Activated B cell treated with CpG ODN at 0.5 μM for 24 hours (primary cell): Measurements from ENCODE around the gene GUCY2F. TPM values are rescaled to one million over a fixed set of nuclear protein-coding genes. Genes with fewer than 3 reads are reported as not detected.

Experiments used
- ATAC-seq: fragments of 200-7000 bp; cut with Tn5 transposase; one replicate; pipeline ENCODE4 v1.10.0; 2021; ENCODE audit warnings: low read depth, mild to moderate bottlenecking, moderate library complexity
- CTCF ChIA-PET: fragments of 350-600 bp; sonication (Branson Sonifier 250); formaldehyde crosslinking; loops from one replicate; lab custom pipeline; 2021; ENCODE audit warnings: antibody characterized with exemption; lab: Charles Lee
- POLR2A ChIA-PET: fragments of 350-600 bp; sonication (Branson Sonifier 250); formaldehyde crosslinking; loops from one replicate; lab custom pipeline; 2021; ENCODE audit warnings: antibody characterized with exemption; lab: Charles Lee
- DNase-seq: peaks from one replicate; pipeline ENCODE4 v3.0.0; 2022
- H3K27ac Mint-ChIP-seq: one replicate; pipeline ENCODE4 v1.8.0; 2020; ENCODE audit warnings: mixed read lengths
- H3K27me3 Mint-ChIP-seq: one replicate; pipeline ENCODE4 v1.8.0; 2021; ENCODE audit warnings: mixed read lengths
- H3K36me3 Mint-ChIP-seq: one replicate; pipeline ENCODE4 v1.8.0; 2021; ENCODE audit warnings: low read depth, mixed read lengths
- H3K4me1 Mint-ChIP-seq: one replicate; pipeline ENCODE4 v1.8.0; 2021; ENCODE audit warnings: mixed read lengths
- H3K4me3 Mint-ChIP-seq: one replicate; pipeline ENCODE4 v1.8.0; 2020; ENCODE audit warnings: mild to moderate bottlenecking, mixed read lengths
- H3K9me3 Mint-ChIP-seq: one replicate; pipeline ENCODE4 v1.8.0; 2020; ENCODE audit warnings: mixed read lengths
- intact Hi-C: fragments of 100-400 bp; cut with micrococcal nuclease; formaldehyde crosslinking; loops from one replicate; pipeline ENCODE4 v1.15.1; 2024
- total RNA-seq: library from RNA; stranded (reverse); gene quantifications from 2 replicates; pipeline ENCODE4 v1.2.3, GENCODE V29; 2022
- TF ChIP-seq, protein P1 (sequence below): fragments of 200-600 bp; IDR thresholded peaks from one replicate; pipeline ENCODE4 v1.8.0; 2022; ENCODE audit warnings: antibody characterized with exemption, mild to moderate bottlenecking

GUCY2F gene
- total RNA-seq, 1 donor from 2014 or later = not detected

DNA sequence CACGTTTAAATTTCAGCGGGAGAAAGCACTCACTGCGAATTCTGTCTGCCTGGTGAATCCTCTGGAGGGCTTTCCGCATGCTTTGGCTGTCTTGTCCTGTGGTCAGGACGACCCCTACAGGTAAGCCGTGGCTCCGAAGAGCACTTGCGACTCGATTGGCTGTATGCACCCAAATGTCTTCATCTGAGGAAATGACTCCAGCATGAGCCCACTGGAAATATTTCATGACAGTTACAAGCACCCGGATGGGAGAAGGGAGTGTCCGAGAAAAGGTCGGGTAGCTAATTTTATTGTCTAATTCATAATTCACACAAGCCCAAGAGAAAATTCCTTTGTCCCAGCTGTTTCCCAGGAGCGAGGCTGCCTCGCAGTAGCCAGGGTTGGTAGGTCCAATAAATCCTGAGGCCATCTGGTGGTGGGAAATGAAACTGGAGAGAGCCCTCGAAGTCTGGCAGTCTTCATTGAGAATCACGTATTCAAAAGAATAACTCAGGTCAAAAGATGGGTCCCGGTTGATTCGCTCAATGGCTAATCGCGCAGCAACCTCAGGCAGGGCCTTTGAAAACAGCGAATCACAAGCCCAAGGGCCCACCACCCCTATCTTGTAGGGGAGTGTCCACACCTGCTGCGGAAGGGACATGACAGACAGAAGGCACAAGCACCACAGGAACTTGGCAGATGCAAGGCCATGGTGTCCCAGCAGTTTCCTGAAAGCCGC is 6.6 kb downstream of the GUCY2F start:
- TF ChIP-seq, protein P1, sequence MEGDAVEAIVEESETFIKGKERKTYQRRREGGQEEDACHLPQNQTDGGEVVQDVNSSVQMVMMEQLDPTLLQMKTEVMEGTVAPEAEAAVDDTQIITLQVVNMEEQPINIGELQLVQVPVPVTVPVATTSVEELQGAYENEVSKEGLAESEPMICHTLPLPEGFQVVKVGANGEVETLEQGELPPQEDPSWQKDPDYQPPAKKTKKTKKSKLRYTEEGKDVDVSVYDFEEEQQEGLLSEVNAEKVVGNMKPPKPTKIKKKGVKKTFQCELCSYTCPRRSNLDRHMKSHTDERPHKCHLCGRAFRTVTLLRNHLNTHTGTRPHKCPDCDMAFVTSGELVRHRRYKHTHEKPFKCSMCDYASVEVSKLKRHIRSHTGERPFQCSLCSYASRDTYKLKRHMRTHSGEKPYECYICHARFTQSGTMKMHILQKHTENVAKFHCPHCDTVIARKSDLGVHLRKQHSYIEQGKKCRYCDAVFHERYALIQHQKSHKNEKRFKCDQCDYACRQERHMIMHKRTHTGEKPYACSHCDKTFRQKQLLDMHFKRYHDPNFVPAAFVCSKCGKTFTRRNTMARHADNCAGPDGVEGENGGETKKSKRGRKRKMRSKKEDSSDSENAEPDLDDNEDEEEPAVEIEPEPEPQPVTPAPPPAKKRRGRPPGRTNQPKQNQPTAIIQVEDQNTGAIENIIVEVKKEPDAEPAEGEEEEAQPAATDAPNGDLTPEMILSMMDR = no peak
- ATAC-seq = no peak
- no peaks in the 10 kb centered on the region for H3K9me3 Mint-ChIP-seq
- H3K27me3 Mint-ChIP-seq = peaks cover 3% of the 10 kb centered on the region
- H3K4me1 Mint-ChIP-seq = no peaks in the 10 kb centered on the region
- H3K36me3 Mint-ChIP-seq = no peaks in the 10 kb centered on the region
- no peak overlapping the region for H3K4me3 Mint-ChIP-seq
- intact Hi-C loops = no loop called here
- no peak overlapping the region for H3K27ac Mint-ChIP-seq
- DNase-seq = no peak
- ChIA-PET CTCF (interaction anchor here (1.4 kb wide), 1 partner anchor 10 kb away, joined by 4 read pairs; no protein-coding TSS in a partner anchor), POLR2A (no interaction called here)

- ChIA-PET POLR2A (no interaction called here), CTCF (interaction anchor here (0.7 to 0.8 kb wide), 2 partner anchors 12 to 159 kb away, joined by 3 to 4 read pairs; no protein-coding TSS in a partner anchor)
- no peaks in the 10 kb centered on the region for H3K36me3 Mint-ChIP-seq
- TF ChIP-seq, protein P1 = no peak
- H3K27ac Mint-ChIP-seq = no peak overlapping the region
- peaks cover 7% of the 10 kb centered on the region for H3K27me3 Mint-ChIP-seq
- DNase-seq = no peak
- H3K4me1 Mint-ChIP-seq = no peaks in the 10 kb centered on the region
- H3K4me3 Mint-ChIP-seq = no peak overlapping the region
- intact Hi-C loops = no loop called here
- ATAC-seq = no peak
- H3K9me3 Mint-ChIP-seq = no peaks in the 10 kb centered on the region
Measured at GRCh38 chrX:109472939-109473735, 8.7 kb downstream of the GUCY2F start.

DNA sequence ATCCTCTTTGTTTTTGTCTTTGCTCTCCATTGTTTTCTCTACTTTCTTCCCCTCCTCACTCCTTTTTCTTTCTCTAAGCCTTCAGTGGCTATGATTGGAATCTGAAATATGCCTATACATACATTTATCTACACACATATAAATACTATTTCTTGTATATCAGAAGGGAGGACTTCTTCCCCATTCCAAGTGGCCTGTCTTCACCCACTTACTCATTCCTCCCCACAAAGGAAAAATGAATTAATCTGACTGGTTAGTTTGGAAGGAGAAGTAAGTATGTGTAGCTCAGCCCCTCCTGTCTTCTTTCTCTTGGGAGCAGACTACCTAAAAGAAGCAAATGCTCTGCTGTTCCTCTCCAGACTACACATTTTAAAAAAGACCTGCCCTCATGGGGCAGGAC is 17.7 kb downstream of the GUCY2F start:
- POLR2A ChIA-PET = no interaction called here
- Mint-ChIP-seq H3K36me3 (no peaks in the 10 kb centered on the region), H3K4me1 (no peaks in the 10 kb centered on the region), H3K27ac (no peak overlapping the region), H3K4me3 (no peak overlapping the region), H3K27me3 (peaks cover 12% of the 10 kb centered on the region), H3K9me3 (no peaks in the 10 kb centered on the region)
- DNase-seq = no peak
- intact Hi-C loops = no loop called here
- TF ChIP-seq, protein P1 = no peak
- CTCF ChIA-PET = no interaction called here
- no peak for ATAC-seq

- intact Hi-C loops = no loop called here
- POLR2A ChIA-PET = no interaction called here
- TF ChIP-seq, protein P1 = no peak
- DNase-seq = no peak
- CTCF ChIA-PET = no interaction called here
- Mint-ChIP-seq H3K27me3 (peaks cover 12% of the 10 kb centered on the region), H3K9me3 (no peaks in the 10 kb centered on the region), H3K36me3 (no peaks in the 10 kb centered on the region), H3K27ac (no peak overlapping the region), H3K4me1 (no peaks in the 10 kb centered on the region), H3K4me3 (no peak overlapping the region)
- no peak for ATAC-seq
Measured at GRCh38 chrX:109463784-109464183, 18.1 kb downstream of the GUCY2F start.

DNA sequence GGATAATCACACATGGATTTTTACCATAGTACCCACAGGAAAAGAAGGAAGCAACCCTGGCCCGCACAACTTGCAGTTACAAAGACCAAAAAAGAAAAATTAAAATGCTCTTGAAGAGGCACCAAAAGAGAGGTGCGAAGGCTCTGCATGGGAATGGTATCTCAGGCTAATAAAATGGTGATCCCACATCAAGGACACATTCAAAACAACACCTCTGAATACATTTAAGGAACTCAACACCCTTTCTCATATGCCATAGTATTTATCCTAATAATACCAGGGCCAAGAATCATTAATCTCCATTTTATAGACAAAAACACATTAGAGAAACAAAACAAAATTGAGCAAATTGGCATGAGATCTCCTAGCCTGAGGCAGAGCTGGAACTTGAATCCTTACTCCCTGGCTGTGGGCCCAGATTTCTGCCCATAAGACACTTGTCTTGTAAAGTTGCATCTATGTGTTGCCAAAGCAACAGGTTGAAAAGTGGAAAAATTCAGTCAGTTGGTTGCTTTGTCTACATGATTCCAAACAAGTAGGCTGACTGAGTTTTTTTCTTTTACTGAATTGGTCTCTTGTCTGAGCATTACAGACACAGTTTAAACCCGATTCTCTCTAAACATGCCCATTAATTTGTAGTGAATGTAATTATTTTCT is 33.5 kb downstream of the GUCY2F start:
- DNase-seq = no peak
- H3K27me3 Mint-ChIP-seq = no peaks in the 10 kb centered on the region
- no peak overlapping the region for H3K4me3 Mint-ChIP-seq
- no peak for ATAC-seq
- intact Hi-C loops = no loop called here
- H3K9me3 Mint-ChIP-seq = no peaks in the 10 kb centered on the region
- ChIA-PET CTCF (no interaction called here), POLR2A (no interaction called here)
- H3K4me1 Mint-ChIP-seq = no peaks in the 10 kb centered on the region
- no peaks in the 10 kb centered on the region for H3K36me3 Mint-ChIP-seq
- no peak overlapping the region for H3K27ac Mint-ChIP-seq
- TF ChIP-seq, protein P1 = no peak
